Spleen (tissue), 11 donors: ENCODE data around the gene XYLT1. TPM values are rescaled to one million over a fixed set of nuclear protein-coding genes. Genes with fewer than 3 reads are reported as not detected.
"Not testable (repeated sequence)": the region's sequence is repeated elsewhere in the genome, so short reads cannot be mapped to it uniquely, and the experiment has no call there.

Experiments used
- DNase-seq: peaks from one replicate; pipeline ENCODE4 v3.0.0-alpha.2; 2020
- H3K27ac ChIP-seq, 8 donors: fragments of 200-600 bp; sonication (generic) in 7 of 8; 1 replicate in 4 of 8; 2 replicates in 4 of 8; pipeline versions ENCODE4 v1.5.0 to v1.8.0; 2016 to 2021; ENCODE audit warnings: inconsistent platforms in 4 of 8, mild to moderate bottlenecking in 4 of 8, moderate library complexity in 1 of 8
- H3K27me3 ChIP-seq, 7 donors: fragments of 200-600 bp; sonication (generic) in 6 of 7; replicated peaks in 1 of 7; 1 replicate in 4 of 7; 2 replicates in 3 of 7; pipeline versions ENCODE4 v1.5.0 to v1.8.0; 2016 to 2021; ENCODE audit warnings: inconsistent platforms in 3 of 7, mild to moderate bottlenecking in 1 of 7
- H3K36me3 ChIP-seq, 6 donors: fragments of 200-600 bp; sonication (generic) in 5 of 6; 1 replicate in 4 of 6; 2 replicates in 2 of 6; pipeline versions ENCODE4 v1.5.0 to v1.8.0; 2016 to 2021; ENCODE audit warnings: inconsistent platforms in 2 of 6
- H3K4me1 ChIP-seq, 6 donors: fragments of 200-600 bp; sonication (generic) in 5 of 6; 1 replicate in 3 of 6; 2 replicates in 3 of 6; pipeline versions ENCODE4 v1.5.0 to v1.8.0; 2016 to 2021; ENCODE audit warnings: inconsistent platforms in 3 of 6
- H3K4me3 ChIP-seq, 8 donors: fragments of 200-600 bp; sonication (generic) in 7 of 8; 1 replicate in 4 of 8; 2 replicates in 4 of 8; pipeline versions ENCODE4 v1.5.0 to v1.8.0; 2016 to 2021; ENCODE audit warnings: inconsistent platforms in 4 of 8, mild to moderate bottlenecking in 4 of 8, moderate library complexity in 2 of 8
- H3K9me3 ChIP-seq, 8 donors: fragments of 200-600 bp; sonication (generic) in 7 of 8; 1 replicate in 4 of 8; 2 replicates in 4 of 8; pipeline versions ENCODE4 v1.5.0 to v1.8.0; 2016 to 2021; ENCODE audit warnings: inconsistent platforms in 4 of 8
- POLR2A ChIP-seq, 3 donors: fragments of 450-650 bp; IDR thresholded peaks; one replicate each; pipeline ENCODE4 v1.5.1; 2017; ENCODE audit warnings: antibody characterized with exemption in 3 of 3, mild to moderate bottlenecking in 1 of 3
- POLR2AphosphoS5 ChIP-seq, 3 donors: sonication (generic); formaldehyde crosslinking; IDR thresholded peaks; one replicate each; pipeline ENCODE4 v1.5.1; 2017; ENCODE audit warnings: antibody characterized with exemption in 3 of 3
- WGBS, 5 donors: extraction: QIAGEN DNeasy Blood & Tissue Kit in 3 of 5; methylation state at CpG; one replicate each; pipeline versions ENCODE4 v1.1.5 to v1.1.7; 2013 to 2018; 5-methylcytosine and 5-hydroxymethylcytosine counted together
- intact Hi-C: fragments of 100-400 bp; cut with DNase I; formaldehyde crosslinking; loops from one replicate; pipeline ENCODE4 v1.15.0; 2023; ENCODE audit warnings: low total_unique reads
- polyA plus RNA-seq, 3 donors: library from polyadenylated mRNA; stranded (reverse); fragments of 200-250 nt; gene quantifications; one replicate each; pipeline ENCODE4 v1.2.1, GENCODE V29; 2013
- total RNA-seq, 7 donors: library from RNA; depleted of rRNA in 3 of 7; stranded (reverse); fragments of >200 nt in 3 of 7; fragmentation: NEBNext Ultra II Directional in 4 of 7; extraction: Animal tissue kit (Norgen Biotek cat#: 25700) in 4 of 7; gene quantifications; one replicate each; pipeline versions ENCODE4 v1.1.0 to v1.2.1, GENCODE V29; 2016 to 2021
- TF ChIP-seq, protein P1 (sequence below), 11 experiments: fragments of 200-600 bp in 7 of 11; fragments of 450-650 bp in 4 of 11; sonication (generic) in 4 of 11; IDR thresholded peaks in 8 of 11; conservative IDR thresholded peaks in 3 of 11; 1 replicate in 7 of 11; 2 replicates in 4 of 11; pipeline versions ENCODE4 v1.4.0 to v1.8.0; 2016 to 2021; ENCODE audit warnings: antibody characterized with exemption in 11 of 11, inconsistent platforms in 4 of 11, mild to moderate bottlenecking in 1 of 11
- donor health status: healthy with polysubstance abuse.
- donor health status: DM: no; HTN: no; CAD: no; lungs with moderate emphysema.
- donor health status: DM: no; HTN: no; CAD: no.
- donor health status: Bipolar disorder and iron deficiency.
- donor health status: healthy.
- donor health status: DM: no; HTN: no; CAD: no.
- donor health status: DM: yes; HTN: yes; CAD: no.

Gene XYLT1
- total and polyA plus RNA-seq, 10 donors = 2.1 to 40.7 (median 23.5) TPM

DNA sequence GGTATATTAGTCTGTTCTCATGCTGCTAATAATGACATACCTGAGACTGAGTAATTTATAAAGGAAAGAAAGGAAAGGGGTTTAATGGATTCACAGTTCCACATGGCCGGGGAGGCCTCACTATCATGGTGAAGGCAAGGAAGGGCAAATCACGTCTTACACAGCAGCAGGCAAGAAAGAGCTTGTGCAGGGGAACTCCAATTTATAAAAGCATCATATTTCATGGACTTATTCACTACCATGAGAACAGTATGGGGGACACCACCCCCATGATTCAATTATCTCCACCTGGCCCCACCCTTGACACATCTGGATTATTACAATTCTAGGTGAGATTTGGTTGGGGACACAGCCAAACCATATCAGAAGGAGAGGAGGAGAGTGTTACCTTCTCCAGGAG is 17.7 kb upstream of the XYLT1 start:
- 85 to 98% (median 86%) methylated on average over 2 of the region's 2 CpGs for WGBS, 5 donors
- no peak for DNase-seq
- TF ChIP-seq POLR2A (IDR thresholded peaks at IDR 0.05) (no peak), POLR2AphosphoS5 (IDR thresholded peaks at IDR 0.05) (no peak)
- TF ChIP-seq, protein P1, sequence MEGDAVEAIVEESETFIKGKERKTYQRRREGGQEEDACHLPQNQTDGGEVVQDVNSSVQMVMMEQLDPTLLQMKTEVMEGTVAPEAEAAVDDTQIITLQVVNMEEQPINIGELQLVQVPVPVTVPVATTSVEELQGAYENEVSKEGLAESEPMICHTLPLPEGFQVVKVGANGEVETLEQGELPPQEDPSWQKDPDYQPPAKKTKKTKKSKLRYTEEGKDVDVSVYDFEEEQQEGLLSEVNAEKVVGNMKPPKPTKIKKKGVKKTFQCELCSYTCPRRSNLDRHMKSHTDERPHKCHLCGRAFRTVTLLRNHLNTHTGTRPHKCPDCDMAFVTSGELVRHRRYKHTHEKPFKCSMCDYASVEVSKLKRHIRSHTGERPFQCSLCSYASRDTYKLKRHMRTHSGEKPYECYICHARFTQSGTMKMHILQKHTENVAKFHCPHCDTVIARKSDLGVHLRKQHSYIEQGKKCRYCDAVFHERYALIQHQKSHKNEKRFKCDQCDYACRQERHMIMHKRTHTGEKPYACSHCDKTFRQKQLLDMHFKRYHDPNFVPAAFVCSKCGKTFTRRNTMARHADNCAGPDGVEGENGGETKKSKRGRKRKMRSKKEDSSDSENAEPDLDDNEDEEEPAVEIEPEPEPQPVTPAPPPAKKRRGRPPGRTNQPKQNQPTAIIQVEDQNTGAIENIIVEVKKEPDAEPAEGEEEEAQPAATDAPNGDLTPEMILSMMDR (IDR thresholded peaks at IDR 0.05 in 8 of 11, conservative IDR thresholded peaks at IDR 0.05 in 3 of 11) = no peak
- Histone ChIP-seq H3K9me3 (peaks cover 0 to 10% (median 2%) of the 10 kb centered on the region in 8 donors), H3K27ac (no peak overlapping the region), H3K4me3 (no peak overlapping the region), H3K4me1 (no peaks in the 10 kb centered on the region), H3K36me3 (no peaks in the 10 kb centered on the region), H3K27me3 (no peaks in the 10 kb centered on the region)
- intact Hi-C loops = no loop called here

DNA sequence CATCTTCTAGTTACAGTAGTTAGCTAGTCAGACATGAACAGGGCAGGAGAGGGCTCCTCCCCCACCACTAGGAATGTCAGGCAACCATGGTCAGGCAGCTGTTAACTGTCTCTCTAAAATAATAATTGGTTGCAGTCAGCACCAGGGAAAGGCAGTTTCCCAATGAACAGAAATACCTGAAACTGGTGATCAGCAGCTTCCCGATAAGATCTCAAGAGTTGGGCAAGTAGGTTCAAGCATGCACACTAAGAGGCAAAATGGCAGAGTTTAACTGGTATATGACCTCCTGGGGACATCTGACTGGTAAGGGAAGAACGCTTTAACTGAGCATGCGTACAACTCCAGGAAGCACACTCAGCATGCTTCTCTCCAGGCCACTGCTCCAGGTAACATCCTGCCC is 12.6 kb upstream of the XYLT1 start:
- intact Hi-C loops = no loop called here
- Histone ChIP-seq H3K27me3 (peaks cover 0 to 7% (median 0%) of the 10 kb centered on the region in 7 donors), H3K4me3 (no peak overlapping the region), H3K36me3 (no peaks in the 10 kb centered on the region), H3K4me1 (peaks cover 0 to 7% (median 0%) of the 10 kb centered on the region in 6 donors), H3K27ac (no peak overlapping the region), H3K9me3 (peaks cover 0 to 3% (median 0%) of the 10 kb centered on the region in 8 donors)
- 67 to 90% (median 78%) methylated on average over 3 of the region's 3 CpGs for WGBS, 5 donors
- no peak for TF ChIP-seq POLR2AphosphoS5 (IDR thresholded peaks at IDR 0.05)
- TF ChIP-seq, protein P1 (IDR thresholded peaks at IDR 0.05 in 8 of 11, conservative IDR thresholded peaks at IDR 0.05 in 3 of 11) = no peak
- TF ChIP-seq POLR2A (IDR thresholded peaks at IDR 0.05) = no peak
- no peak for DNase-seq

DNA sequence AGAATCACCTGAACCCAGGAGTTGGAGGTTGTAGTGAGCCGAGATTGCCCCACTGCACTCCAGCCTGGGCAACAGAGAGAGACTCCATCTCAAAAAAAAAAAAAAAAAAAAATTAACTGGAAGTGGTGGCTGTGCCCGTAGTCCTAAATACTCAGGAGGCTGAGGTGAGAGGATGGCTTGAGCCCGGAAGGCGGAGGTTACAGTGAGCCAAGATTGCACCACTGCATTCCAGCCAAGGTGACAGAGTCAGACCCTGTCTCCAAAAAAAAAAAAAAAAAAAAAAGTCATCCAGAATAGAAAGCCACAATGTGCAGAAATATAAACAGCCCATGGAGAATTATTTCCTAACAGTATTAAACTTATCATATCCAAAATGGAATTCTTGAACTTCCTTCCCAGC is 11.6 kb upstream of the XYLT1 start:
- intact Hi-C loops, H3K9me3 ChIP-seq, H3K27ac ChIP-seq, DNase-seq, H3K27me3 ChIP-seq, H3K4me1 ChIP-seq, H3K4me3 ChIP-seq, H3K36me3 ChIP-seq: not testable (repeated sequence)
- 86 to 97% (median 88%) methylated on average over 4 of the region's 4 CpGs for WGBS, 5 donors

DNA sequence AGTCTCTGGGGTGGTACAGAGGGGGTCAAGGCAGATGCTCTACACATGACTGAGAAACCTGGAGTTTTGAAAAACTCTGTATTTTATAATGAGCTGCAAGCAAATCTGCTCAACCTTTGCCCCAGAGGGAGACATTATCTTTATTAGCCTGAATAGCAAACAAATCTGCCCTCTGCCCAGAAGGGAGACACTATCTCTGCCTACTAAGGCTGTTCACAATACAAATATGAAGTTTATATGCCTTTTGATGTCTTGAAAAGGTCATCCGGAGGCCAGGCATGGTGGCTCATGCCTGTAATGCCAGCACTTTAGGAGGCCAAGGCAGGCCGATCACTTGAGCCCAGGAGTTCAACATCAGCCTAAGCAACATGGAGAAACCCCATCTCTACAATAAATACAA is 11.0 kb upstream of the XYLT1 start:
- intact Hi-C loops = no loop called here
- DNase-seq = no peak
- WGBS, 5 donors = 92 to 97% (median 95%) methylated on average over 2 of the region's 2 CpGs
- H3K27me3 ChIP-seq = peaks cover 0 to 7% (median 0%) of the 10 kb centered on the region in 7 donors
- H3K4me3 ChIP-seq = no peak overlapping the region
- H3K4me1 ChIP-seq = peaks cover 0 to 11% (median 3%) of the 10 kb centered on the region in 6 donors
- no peak overlapping the region for H3K27ac ChIP-seq
- no peaks in the 10 kb centered on the region for H3K36me3 ChIP-seq
- TF ChIP-seq POLR2AphosphoS5 (IDR thresholded peaks at IDR 0.05) (no peak), POLR2A (IDR thresholded peaks at IDR 0.05) (no peak)
- peaks cover 0 to 3% (median 0%) of the 10 kb centered on the region in 8 donors for H3K9me3 ChIP-seq

DNA sequence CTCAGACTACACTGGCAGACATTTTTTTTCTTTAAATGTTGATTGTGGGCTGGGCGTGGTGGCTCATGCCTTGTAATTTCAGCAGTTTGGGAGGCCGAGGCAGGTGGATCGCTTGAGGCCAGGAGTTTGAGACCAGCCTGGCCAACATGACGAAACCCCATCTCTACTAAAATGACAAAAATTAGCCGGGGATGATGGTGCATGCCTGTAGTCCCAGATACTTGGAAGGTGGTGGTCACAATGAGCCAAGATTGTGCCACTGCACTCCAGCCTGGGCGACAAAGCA is 6.4 kb upstream of the XYLT1 start:
- Histone ChIP-seq H3K27me3 (peaks cover 0 to 20% (median 0%) of the 10 kb centered on the region in 7 donors), H3K4me1 (peaks cover 4 to 29% (median 24%) of the 10 kb centered on the region in 6 donors)
- WGBS, 5 donors = 83 to 96% (median 90%) methylated on average over 6 of the region's 6 CpGs
- intact Hi-C loops = loop anchor here (10.0 kb wide), 1 partner anchor 272 kb away; no protein-coding TSS in a partner anchor
- H3K4me3 ChIP-seq, H3K27ac ChIP-seq, DNase-seq, H3K36me3 ChIP-seq, H3K9me3 ChIP-seq: not testable (repeated sequence)
